Measurements from ENCODE around the gene STAB1. TPM values are rescaled to one million over a fixed set of nuclear protein-coding genes. Genes with fewer than 3 reads are reported as not detected.

STAB1 gene
- total RNA-seq, 4 donors from 2014 or later = 10.3 to 27.2 (median 23.3) TPM

- in situ Hi-C loops (cut with MboI; ENCODE audit: low sequenced_read_pairs in 4 of 4) (no loop called here), intact Hi-C loops (cut with DNase I; ENCODE audit: low total_unique reads) (no loop called here)
- Histone ChIP-seq H3K9me3 (no peaks in the 10 kb centered on the region), H3K36me3 (peaks cover 0 to 53% of the 10 kb centered on the region in 2 donors), H3K4me1 (peaks cover 0 to 4% of the 10 kb centered on the region in 2 donors), H3K4me3 (no peak overlapping the region), H3K27me3 (no peaks in the 10 kb centered on the region), H3K27ac (no peak overlapping the region)
- TF ChIP-seq CTCF (IDR thresholded peaks at IDR 0.05 in 4 of 5, conservative IDR thresholded peaks at IDR 0.05 in 1 of 5) = no peak
- no peak for TF ChIP-seq POLR2A (IDR thresholded peaks at IDR 0.05)
- no peak for DNase-seq
- no peak for ATAC-seq
Measured at GRCh38 chr3:52572221-52572620, 77.1 kb downstream of the STAB1 start.

Other genes starting within 250 kb of the STAB1 start
- 1 to 10 TPM in 3 of 4 donors, under 1 TPM in 1; 0.97 to 5.2 (median 3.5) TPM for gene PPM1M, start 249.6 kb upstream of the STAB1 start, total RNA-seq
- gene WDR82, start 216.7 kb upstream of the STAB1 start, total RNA-seq = 10 to 100 TPM; 54.1 to 64.9 (median 59.3) TPM
- gene GLYCTK, start 207.5 kb upstream of the STAB1 start, total RNA-seq = 10 to 100 TPM in 1 of 4 donors, 1 to 10 TPM in 3; 5.1 to 11.2 (median 7.7) TPM
- 1 to 10 TPM; 1.4 to 6.8 (median 2.0) TPM for gene DNAH1, start 179.0 kb upstream of the STAB1 start, total RNA-seq
- gene BAP1, start 85.3 kb upstream of the STAB1 start, total RNA-seq = 10 to 100 TPM; 69.8 to 88.2 (median 76.5) TPM
- 10 to 100 TPM in 1 of 4 donors, 1 to 10 TPM in 3; 3.1 to 11.4 (median 6.8) TPM for gene PHF7, start 84.7 kb upstream of the STAB1 start, total RNA-seq
- gene SEMA3G, start 50.2 kb upstream of the STAB1 start, total RNA-seq = 10 to 100 TPM in 3 of 4 donors, 1 to 10 TPM in 1; 3.8 to 20.3 (median 13.1) TPM
- gene TNNC1, start 41.3 kb upstream of the STAB1 start, total RNA-seq = over 10,000 TPM in 1 of 4 donors, 1,000 to 10,000 TPM in 3; 5,017 to 11,453 (median 7,253) TPM
- 10 to 100 TPM; 19.2 to 38.3 (median 25.0) TPM for gene NISCH, start 39.7 kb upstream of the STAB1 start, total RNA-seq
- 10 to 100 TPM in 1 of 4 donors, 1 to 10 TPM in 3; 4.4 to 14.7 (median 8.1) TPM for gene NT5DC2, start 38.5 kb downstream of the STAB1 start, total RNA-seq
- gene UQCC5, start 41.3 kb downstream of the STAB1 start, total RNA-seq = 10 to 100 TPM in 1 of 4 donors, 1 to 10 TPM in 1, under 1 TPM in 2; 0.31 to 26.1 (median 0.87) TPM
- gene PBRM1, start 190.6 kb downstream of the STAB1 start, total RNA-seq = 10 to 100 TPM; 22.9 to 45.2 (median 27.5) TPM
- 100 to 1,000 TPM in 1 of 4 donors, 10 to 100 TPM in 3; 67.6 to 108 (median 94.2) TPM for gene GNL3, start 190.7 kb downstream of the STAB1 start, total RNA-seq
- 10 to 100 TPM; 15.6 to 39.6 (median 27.5) TPM for gene GLT8D1, start 210.5 kb downstream of the STAB1 start, total RNA-seq
- gene SPCS1, start 210.8 kb downstream of the STAB1 start, total RNA-seq = 100 to 1,000 TPM; 152 to 188 (median 162) TPM

Data from gastrocnemius medialis (tissue), 4 donors.